A549 (cell line): ENCODE data around the gene FRMD7. TPM values are rescaled to one million over a fixed set of nuclear protein-coding genes. Genes with fewer than 3 reads are reported as not detected.

Experiments
- ATAC-seq, 2 experiments: fragments of 200-7000 bp in 1 of 2; fragments of >200 bp in 1 of 2; cut with Nextera tagmentation in 1 of 2; cut with Tn5 transposase in 1 of 2; 3 replicates each; pipeline versions ENCODE4 v1.8.0 to v1.9.1; 2018 to 2020; ENCODE audit warnings: mild to moderate bottlenecking in 1 of 2, moderate library complexity in 1 of 2
- CTCF ChIA-PET: fragments of 300-600 bp; sonication (Branson Sonifier 250); formaldehyde crosslinking; extraction: SDS; loops from one replicate; lab custom pipeline; 2021; ENCODE audit warnings: antibody characterized with exemption, inconsistent platforms; lab: Yijun Ruan, JAX
- POLR2A ChIA-PET: fragments of 350-600 bp; formaldehyde crosslinking; extraction: SDS; loops from one replicate; lab custom pipeline; 2021; ENCODE audit warnings: antibody characterized with exemption, inconsistent platforms; lab: Yijun Ruan, JAX
- DNase-seq, 2 experiments: peaks; one replicate each; pipeline versions ENCODE4 v3.0.0 to v3.0.0-alpha.2; 2011 to 2016; ENCODE audit warnings: low read depth in 1 of 2, low spot score in 1 of 2
- FAIRE-seq: peaks from 2 replicates; lab custom pipeline; 2011; peaks lifted over from hg19 to GRCh38; lab: Jason Lieb, UNC
- H3K27ac ChIP-seq, 2 experiments: fragments of >200 bp; sonication (Bioruptor Twin); formaldehyde crosslinking; 3 replicates each; pipeline ENCODE4 v1.5.1; 2016 to 2017
- H3K4me1 ChIP-seq: fragments of >200 bp; sonication (Bioruptor Twin); formaldehyde crosslinking; 3 replicates; pipeline ENCODE4 v1.6.1; 2016
- H3K4me2 ChIP-seq: fragments of >200 bp; sonication (Bioruptor Twin); formaldehyde crosslinking; 3 replicates; pipeline ENCODE4 v1.6.1; 2016
- H3K4me3 ChIP-seq: fragments of >200 bp; sonication (Bioruptor Twin); formaldehyde crosslinking; 3 replicates; pipeline ENCODE4 v1.5.1; 2016
- H3K9me3 ChIP-seq: fragments of >200 bp; sonication (Bioruptor Twin); formaldehyde crosslinking; 3 replicates; pipeline ENCODE4 v1.6.1; 2016
- BHLHE40 ChIP-seq: IDR thresholded peaks from 2 replicates; pipeline ENCODE4 v1.6.1; 2012; ENCODE audit warnings: low read depth, low read length, inconsistent platforms
- CBX2 ChIP-seq: fragments of 200-600 bp; sonication (generic); IDR thresholded peaks from 2 replicates; pipeline ENCODE4 v1.6.1; 2016; ENCODE audit warnings: low read depth, mild to moderate bottlenecking, borderline replicate concordance
- CEBPB ChIP-seq, 2 experiments: fragments of >200 bp in 1 of 2; sonication (Bioruptor Twin) in 1 of 2; formaldehyde crosslinking in 1 of 2; IDR thresholded peaks; 2 replicates each; pipeline ENCODE4 v1.6.1; 2012 to 2016
- EHMT2 ChIP-seq: fragments of 200-600 bp; sonication (generic); IDR thresholded peaks from 2 replicates; pipeline ENCODE4 v1.6.1; 2016; ENCODE audit warnings: antibody characterized with exemption, low read depth, mild to moderate bottlenecking, moderate library complexity
- EP300 ChIP-seq, 2 experiments: fragments of >200 bp; sonication (Bioruptor Twin); formaldehyde crosslinking; IDR thresholded peaks; 2 replicates in 1 of 2; 3 replicates in 1 of 2; pipeline ENCODE4 v1.6.1; 2016 to 2017
- ESRRA ChIP-seq: fragments of 150-350 bp; IDR thresholded peaks from 2 replicates; pipeline ENCODE4 v1.6.1; 2014; ENCODE audit warnings: mild to moderate bottlenecking, low read length, borderline replicate concordance
- FOSL2 ChIP-seq, 2 experiments: fragments of 450-650 bp in 1 of 2; fragments of >200 bp in 1 of 2; sonication (Bioruptor Twin) in 1 of 2; formaldehyde crosslinking; IDR thresholded peaks; 2 replicates each; pipeline versions ENCODE4 v1.5.0 to v1.6.1; 2016 to 2020; ENCODE audit warnings: mild to moderate bottlenecking in 1 of 2, moderate library complexity in 1 of 2
- FOXS1 ChIP-seq: fragments of 250-450 bp; sonication (Bioruptor Pico); IDR thresholded peaks from 2 replicates; pipeline ENCODE4 v1.5.0; 2020; ENCODE audit warnings: mild to moderate bottlenecking, moderate library complexity
- HES2 ChIP-seq: fragments of >200 bp; sonication (Bioruptor Twin); formaldehyde crosslinking; IDR thresholded peaks from 2 replicates; pipeline ENCODE4 v1.6.1; 2016
- HEYL ChIP-seq: fragments of 250-450 bp; sonication (Bioruptor Pico); IDR thresholded peaks from 2 replicates; pipeline ENCODE4 v1.8.0; 2021; ENCODE audit warnings: mild to moderate bottlenecking, moderate library complexity
- HOXA7 ChIP-seq: fragments of 250-450 bp; sonication (Bioruptor Pico); IDR thresholded peaks from 2 replicates; pipeline ENCODE4 v1.5.0; 2020; ENCODE audit warnings: mild to moderate bottlenecking, moderate library complexity
- JUN ChIP-seq, 2 experiments: fragments of >200 bp; sonication (Bioruptor Twin); formaldehyde crosslinking; IDR thresholded peaks; 2 replicates in 1 of 2; 3 replicates in 1 of 2; pipeline ENCODE4 v1.6.1; 2016 to 2017
- MAX ChIP-seq: IDR thresholded peaks from 2 replicates; pipeline ENCODE4 v1.6.1; 2012
- MAZ ChIP-seq: fragments of 150-350 bp; IDR thresholded peaks from 2 replicates; pipeline ENCODE4 v1.6.1; 2014; ENCODE audit warnings: antibody characterized with exemption, low read depth, low read length, borderline replicate concordance
- NPAS2 ChIP-seq: fragments of 250-450 bp; sonication (Bioruptor Pico); IDR thresholded peaks from 2 replicates; pipeline ENCODE4 v1.8.0; 2022; ENCODE audit warnings: mild to moderate bottlenecking, moderate library complexity, borderline replicate concordance
- NR3C1 ChIP-seq: fragments of >200 bp; sonication (Bioruptor Twin); formaldehyde crosslinking; IDR thresholded peaks from 3 replicates; pipeline ENCODE4 v1.6.1; 2017
- PBX3 ChIP-seq: IDR thresholded peaks from 2 replicates; pipeline ENCODE4 v1.6.1; 2012
- POLR2AphosphoS2 ChIP-seq: conservative IDR thresholded peaks from 2 replicates; pipeline ENCODE4 v1.6.1; 2012; ENCODE audit warnings: low read length, improper control_type of control experiment, inconsistent platforms
- RAD21 ChIP-seq, 2 experiments: fragments of >200 bp in 1 of 2; sonication (Bioruptor Twin) in 1 of 2; formaldehyde crosslinking in 1 of 2; IDR thresholded peaks in 1 of 2; conservative IDR thresholded peaks in 1 of 2; 2 replicates in 1 of 2; 3 replicates in 1 of 2; pipeline ENCODE4 v1.6.1; 2012 to 2018; ENCODE audit warnings: inconsistent platforms in 1 of 2
- RARB ChIP-seq: fragments of 250-450 bp; sonication (Bioruptor Pico); IDR thresholded peaks from 2 replicates; pipeline ENCODE4 v1.8.0; 2021; ENCODE audit warnings: mild to moderate bottlenecking, moderate library complexity
- RNF2 ChIP-seq: fragments of 200-600 bp; sonication (generic); IDR thresholded peaks from 2 replicates; pipeline ENCODE4 v1.6.1; 2016; ENCODE audit warnings: low read depth, mild to moderate bottlenecking, antibody characterized with exemption, moderate library complexity, borderline replicate concordance
- TFCP2L1 ChIP-seq: fragments of 250-450 bp; sonication (Bioruptor Pico); IDR thresholded peaks from 2 replicates; pipeline ENCODE4 v1.5.0; 2021; ENCODE audit warnings: mild to moderate bottlenecking
- TP53 ChIP-seq: fragments of 250-450 bp; sonication (Bioruptor Pico); IDR thresholded peaks from 2 replicates; pipeline ENCODE4 v1.5.0; 2021; ENCODE audit warnings: mild to moderate bottlenecking, moderate library complexity
- ZC3H11A ChIP-seq: fragments of 450-650 bp; IDR thresholded peaks from 2 replicates; pipeline ENCODE4 v1.6.1; 2014; ENCODE audit warnings: antibody characterized with exemption, mild to moderate bottlenecking
- ZNF302 ChIP-seq: fragments of 250-450 bp; sonication (Bioruptor Pico); IDR thresholded peaks from 2 replicates; pipeline ENCODE4 v1.9.0; 2021; ENCODE audit warnings: inconsistent platforms, mild to moderate bottlenecking, moderate library complexity
- WGBS: methylation state at CpG from one replicate; pipeline ENCODE4 v1.1.6; 2017; ENCODE audit errors: missing lambda C conversion rate; 5-methylcytosine and 5-hydroxymethylcytosine counted together
- polyA plus RNA-seq, 4 experiments: library from polyadenylated mRNA; depleted of rRNA in 3 of 4; stranded (reverse); fragments of >200 nt; fragmentation: RNase III in 1 of 4; extraction: RNeasy Plus Mini Kit Qiagen cat#74134 plus additional on column Dnase treatment in 1 of 4; gene quantifications; 2 replicates in 3 of 4; 3 replicates in 1 of 4; pipeline ENCODE4 v1.2.3, GENCODE V29; 2011 to 2017
- TF ChIP-seq, protein P1 (sequence below): fragments of 250-450 bp; sonication (Bioruptor Pico); IDR thresholded peaks from 2 replicates; pipeline ENCODE4 v1.5.0; 2020; ENCODE audit warnings: low read depth, mild to moderate bottlenecking, moderate library complexity
- TF ChIP-seq, protein P2 (sequence below): fragments of 250-450 bp; sonication (Bioruptor Pico); IDR thresholded peaks from 2 replicates; pipeline ENCODE4 v1.5.0; 2021; ENCODE audit warnings: mild to moderate bottlenecking, moderate library complexity, borderline replicate concordance

Gene FRMD7
- polyA plus RNA-seq, 2 of the 4 experiments (the other 2 are of a cell fraction): not detected

GRCh38 chrX:132034648-132035047 lies 93.2 kb downstream of the FRMD7 start:
- TF ChIP-seq POLR2AphosphoS2 (no peak), ESRRA (no peak), EHMT2 (no peak), BHLHE40 (no peak), JUN (IDR thresholded peaks at IDR 0.05) (no peak), FOSL2 (IDR thresholded peaks at IDR 0.05) (no peak), FOSL2 (CRISPR knock-in tag; IDR thresholded peaks at IDR 0.05) (no peak), EP300 (IDR thresholded peaks at IDR 0.05) (no peak), ZC3H11A (no peak), MAZ (no peak), NPAS2 (no peak), CEBPB (IDR thresholded peaks at IDR 0.05) (no peak), CBX2 (no peak), PBX3 (no peak), HEYL (CRISPR knock-in tag) (no peak), RARB (CRISPR knock-in tag) (no peak)
- TF ChIP-seq, protein P1, sequence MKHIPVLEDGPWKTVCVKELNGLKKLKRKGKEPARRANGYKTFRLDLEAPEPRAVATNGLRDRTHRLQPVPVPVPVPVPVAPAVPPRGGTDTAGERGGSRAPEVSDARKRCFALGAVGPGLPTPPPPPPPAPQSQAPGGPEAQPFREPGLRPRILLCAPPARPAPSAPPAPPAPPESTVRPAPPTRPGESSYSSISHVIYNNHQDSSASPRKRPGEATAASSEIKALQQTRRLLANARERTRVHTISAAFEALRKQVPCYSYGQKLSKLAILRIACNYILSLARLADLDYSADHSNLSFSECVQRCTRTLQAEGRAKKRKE (CRISPR knock-in tag): no peak
- no peak for FAIRE-seq
- no peak for DNase-seq
- ChIA-PET POLR2A (no interaction called here), CTCF (no interaction called here)
- Histone ChIP-seq H3K27ac (no peak overlapping the region), H3K4me2 (no peak overlapping the region), H3K4me1 (no peaks in the 10 kb centered on the region), H3K9me3 (no peaks in the 10 kb centered on the region), H3K4me3 (no peak overlapping the region)
- ATAC-seq: no peak
- WGBS: 76% methylated on average over 3 of the region's 3 CpGs

GRCh38 chrX:132033166-132033565 lies 94.7 kb downstream of the FRMD7 start:
- TF ChIP-seq NR3C1 (no peak), TFCP2L1 (CRISPR knock-in tag) (no peak), HES2 (no peak), ZNF302 (CRISPR knock-in tag) (no peak), HOXA7 (no peak), TP53 (CRISPR knock-in tag) (no peak), MAX (no peak), FOXS1 (CRISPR knock-in tag) (no peak), RAD21 (conservative IDR thresholded peaks at IDR 0.05 in 1 of 2, IDR thresholded peaks at IDR 0.05 in 1 of 2) (no peak), RNF2 (no peak), CBX2 (no peak), MAZ (no peak)
- TF ChIP-seq, protein P2, sequence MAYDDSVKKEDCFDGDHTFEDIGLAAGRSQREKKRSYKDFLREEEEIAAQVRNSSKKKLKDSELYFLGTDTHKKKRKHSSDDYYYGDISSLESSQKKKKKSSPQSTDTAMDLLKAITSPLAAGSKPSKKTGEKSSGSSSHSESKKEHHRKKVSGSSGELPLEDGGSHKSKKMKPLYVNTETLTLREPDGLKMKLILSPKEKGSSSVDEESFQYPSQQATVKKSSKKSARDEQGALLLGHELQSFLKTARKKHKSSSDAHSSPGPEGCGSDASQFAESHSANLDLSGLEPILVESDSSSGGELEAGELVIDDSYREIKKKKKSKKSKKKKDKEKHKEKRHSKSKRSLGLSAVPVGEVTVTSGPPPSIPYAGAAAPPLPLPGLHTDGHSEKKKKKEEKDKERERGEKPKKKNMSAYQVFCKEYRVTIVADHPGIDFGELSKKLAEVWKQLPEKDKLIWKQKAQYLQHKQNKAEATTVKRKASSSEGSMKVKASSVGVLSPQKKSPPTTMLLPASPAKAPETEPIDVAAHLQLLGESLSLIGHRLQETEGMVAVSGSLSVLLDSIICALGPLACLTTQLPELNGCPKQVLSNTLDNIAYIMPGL (CRISPR knock-in tag): no peak
- TF ChIP-seq, all 56 proteins: peak for 0
- H3K9me3 ChIP-seq: no peaks in the 10 kb centered on the region
- FAIRE-seq (no peak), DNase-seq (no peak), ATAC-seq (no peak)
- WGBS: 78% methylated on average over 3 of the region's 3 CpGs
- ChIA-PET CTCF (interaction anchor here (0.9 to 1.3 kb wide), 2 partner anchors 10 to 21 kb away, joined by 3 read pairs; partner anchors contain the start of gene STK26), POLR2A (interaction anchor here (0.8 kb wide), 1 partner anchor 9 kb away, joined by 3 read pairs; no protein-coding TSS in a partner anchor)
- no peaks in the 10 kb centered on the region for H3K4me1 ChIP-seq
- no peak overlapping the region for H3K4me3 ChIP-seq
- no peak overlapping the region for H3K27ac ChIP-seq
- no peak overlapping the region for H3K4me2 ChIP-seq
